ENCODE results near the gene RPAP3.

- TF ChIP-seq POLR2AphosphoS5 (IDR thresholded peaks at IDR 0.05; ENCODE audit: low read depth, low read length) = no peak
- no peak for TF ChIP-seq POLR2A (IDR thresholded peaks at IDR 0.05; ENCODE audit: low read depth, low read length)
Measured at GRCh38 chr12:47611906-47612305, 93.9 kb downstream of the RPAP3 start.
